ENCODE data around the gene ZFYVE16.
A peak's percentile ranks its signal among the peaks of the same experiment; 100 is the strongest.

The ZFYVE16 gene

DNA sequence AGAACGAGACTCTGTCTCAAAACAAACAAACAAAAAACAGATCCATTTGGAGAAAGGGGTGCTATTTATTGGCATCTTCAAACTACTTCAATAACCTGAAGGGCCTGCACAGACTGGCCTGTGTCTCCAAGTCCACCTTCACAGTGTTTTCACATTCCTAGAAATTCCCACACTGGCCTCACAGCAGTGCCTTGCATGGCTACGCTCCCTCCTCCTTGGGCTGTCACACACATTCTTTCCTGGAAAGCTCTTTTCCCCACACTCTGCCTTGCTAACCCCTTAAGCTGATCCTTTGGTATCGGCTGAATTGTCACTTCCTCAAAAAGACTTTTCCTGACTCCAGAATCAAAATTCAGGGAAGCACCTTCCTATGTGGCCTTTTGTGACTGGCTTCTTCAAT, 99.8 kb downstream of the ZFYVE16 start:
- TF ChIP-seq, protein P1, sequence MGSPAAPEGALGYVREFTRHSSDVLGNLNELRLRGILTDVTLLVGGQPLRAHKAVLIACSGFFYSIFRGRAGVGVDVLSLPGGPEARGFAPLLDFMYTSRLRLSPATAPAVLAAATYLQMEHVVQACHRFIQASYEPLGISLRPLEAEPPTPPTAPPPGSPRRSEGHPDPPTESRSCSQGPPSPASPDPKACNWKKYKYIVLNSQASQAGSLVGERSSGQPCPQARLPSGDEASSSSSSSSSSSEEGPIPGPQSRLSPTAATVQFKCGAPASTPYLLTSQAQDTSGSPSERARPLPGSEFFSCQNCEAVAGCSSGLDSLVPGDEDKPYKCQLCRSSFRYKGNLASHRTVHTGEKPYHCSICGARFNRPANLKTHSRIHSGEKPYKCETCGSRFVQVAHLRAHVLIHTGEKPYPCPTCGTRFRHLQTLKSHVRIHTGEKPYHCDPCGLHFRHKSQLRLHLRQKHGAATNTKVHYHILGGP (tag by site-specific recombination; IDR thresholded peaks at IDR 0.05): 0 out of 2 replicates have a peak, but pooled peaks have one; percentile 32
- TF ChIP-seq, protein P2, sequence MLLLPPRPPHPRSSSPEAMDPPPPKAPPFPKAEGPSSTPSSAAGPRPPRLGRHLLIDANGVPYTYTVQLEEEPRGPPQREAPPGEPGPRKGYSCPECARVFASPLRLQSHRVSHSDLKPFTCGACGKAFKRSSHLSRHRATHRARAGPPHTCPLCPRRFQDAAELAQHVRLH (tag by site-specific recombination; IDR thresholded peaks at IDR 0.05): no peak
- no peak for TF ChIP-seq ZNF521 (tag by site-specific recombination; IDR thresholded peaks at IDR 0.05)
- no peak for TF ChIP-seq ZNF596 (tag by site-specific recombination; IDR thresholded peaks at IDR 0.05)
- Histone ChIP-seq H3K27ac (ENCODE audit: extremely low read depth, low read depth, low read length) (no peak overlapping the region), H3K4me3 (ENCODE audit: low read depth, low read length) (no peak overlapping the region), H3K9me3 (ENCODE audit: control insufficient read depth, insufficient read depth, low read depth, low read length) (no peaks in the 10 kb centered on the region), H3K36me3 (ENCODE audit: control insufficient read depth in 2 of 2, insufficient read depth in 1 of 2, low read length in 2 of 2) (no peaks in the 10 kb centered on the region), H3K4me1 (ENCODE audit: control insufficient read depth, insufficient read depth, low read length) (no peaks in the 10 kb centered on the region)
- ChIA-PET POLR2A (no interaction called here), CTCF (interaction anchor here (0.6 to 1.4 kb wide), 2 partner anchors 18 to 26 kb away, joined by 3 to 4 read pairs; no protein-coding TSS in a partner anchor)

DNA sequence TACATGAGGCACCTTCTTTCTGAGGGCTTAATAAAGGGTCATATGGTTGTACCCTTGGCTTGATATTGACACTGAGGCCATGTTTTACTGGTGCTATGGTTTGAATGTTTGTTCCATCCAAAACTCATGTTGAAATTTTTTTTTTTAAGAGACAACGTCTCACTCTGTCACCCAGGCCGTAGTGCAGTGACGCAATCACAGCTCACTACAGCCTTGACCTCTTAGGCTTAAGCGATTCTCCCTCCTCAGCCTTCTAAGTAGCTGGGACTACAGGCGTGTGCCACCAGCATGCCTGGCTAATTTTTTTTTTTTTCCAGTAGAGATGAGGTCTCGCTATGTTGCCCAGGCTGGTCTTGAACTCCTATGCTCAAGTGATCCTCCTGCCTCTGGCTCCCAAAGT, 101.0 kb downstream of the ZFYVE16 start:
- no peak overlapping the region for H3K4me3 ChIP-seq (ENCODE audit: low read depth, low read length)
- no peaks in the 10 kb centered on the region for H3K4me1 ChIP-seq (ENCODE audit: control insufficient read depth, insufficient read depth, low read length)
- no peak overlapping the region for H3K27ac ChIP-seq (ENCODE audit: extremely low read depth, low read depth, low read length)
- CTCF ChIA-PET: no interaction called here
- no peaks in the 10 kb centered on the region for H3K36me3 ChIP-seq (ENCODE audit: control insufficient read depth in 2 of 2, insufficient read depth in 1 of 2, low read length in 2 of 2)
- POLR2A ChIA-PET: no interaction called here
- H3K9me3 ChIP-seq (ENCODE audit: control insufficient read depth, insufficient read depth, low read depth, low read length): no peaks in the 10 kb centered on the region
- no peak for TF ChIP-seq ZNF404 (tag by site-specific recombination; IDR thresholded peaks at IDR 0.05)
- TF ChIP-seq, protein P3, sequence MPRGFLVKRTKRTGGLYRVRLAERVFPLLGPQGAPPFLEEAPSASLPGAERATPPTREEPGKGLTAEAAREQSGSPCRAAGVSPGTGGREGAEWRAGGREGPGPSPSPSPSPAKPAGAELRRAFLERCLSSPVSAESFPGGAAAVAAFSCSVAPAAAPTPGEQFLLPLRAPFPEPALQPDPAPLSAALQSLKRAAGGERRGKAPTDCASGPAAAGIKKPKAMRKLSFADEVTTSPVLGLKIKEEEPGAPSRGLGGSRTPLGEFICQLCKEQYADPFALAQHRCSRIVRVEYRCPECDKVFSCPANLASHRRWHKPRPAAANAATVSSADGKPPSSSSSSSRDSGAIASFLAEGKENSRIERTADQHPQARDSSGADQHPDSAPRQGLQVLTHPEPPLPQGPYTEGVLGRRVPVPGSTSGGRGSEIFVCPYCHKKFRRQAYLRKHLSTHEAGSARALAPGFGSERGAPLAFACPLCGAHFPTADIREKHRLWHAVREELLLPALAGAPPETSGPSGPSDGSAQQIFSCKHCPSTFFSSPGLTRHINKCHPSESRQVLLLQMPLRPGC (tag by site-specific recombination; IDR thresholded peaks at IDR 0.05): no peak
- TF ChIP-seq ZBTB8A (tag by site-specific recombination; IDR thresholded peaks at IDR 0.05): no peak
- no peak for TF ChIP-seq ZNF473 (tag by site-specific recombination; IDR thresholded peaks at IDR 0.05)
- TF ChIP-seq, protein P4, sequence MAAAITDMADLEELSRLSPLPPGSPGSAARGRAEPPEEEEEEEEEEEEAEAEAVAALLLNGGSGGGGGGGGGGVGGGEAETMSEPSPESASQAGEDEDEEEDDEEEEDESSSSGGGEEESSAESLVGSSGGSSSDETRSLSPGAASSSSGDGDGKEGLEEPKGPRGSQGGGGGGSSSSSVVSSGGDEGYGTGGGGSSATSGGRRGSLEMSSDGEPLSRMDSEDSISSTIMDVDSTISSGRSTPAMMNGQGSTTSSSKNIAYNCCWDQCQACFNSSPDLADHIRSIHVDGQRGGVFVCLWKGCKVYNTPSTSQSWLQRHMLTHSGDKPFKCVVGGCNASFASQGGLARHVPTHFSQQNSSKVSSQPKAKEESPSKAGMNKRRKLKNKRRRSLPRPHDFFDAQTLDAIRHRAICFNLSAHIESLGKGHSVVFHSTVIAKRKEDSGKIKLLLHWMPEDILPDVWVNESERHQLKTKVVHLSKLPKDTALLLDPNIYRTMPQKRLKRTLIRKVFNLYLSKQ (tag by site-specific recombination; IDR thresholded peaks at IDR 0.05; ENCODE audit: borderline replicate concordance): no peak
- no peak for TF ChIP-seq ZNF837 (tag by site-specific recombination; IDR thresholded peaks at IDR 0.05)
- TF ChIP-seq ZNF776 (tag by site-specific recombination; IDR thresholded peaks at IDR 0.05; ENCODE audit: borderline replicate concordance): no peak
- TF ChIP-seq GLIS1 (tag by site-specific recombination; IDR thresholded peaks at IDR 0.05): no peak
- no peak for TF ChIP-seq ZNF354C (tag by site-specific recombination; IDR thresholded peaks at IDR 0.05; ENCODE audit: borderline replicate concordance, low read depth)
- TF ChIP-seq ZBTB17 (tag by site-specific recombination; IDR thresholded peaks at IDR 0.05): no peak
- no peak for TF ChIP-seq ZNF561 (tag by site-specific recombination; IDR thresholded peaks at IDR 0.05; ENCODE audit: borderline replicate concordance)
- TF ChIP-seq ZNF175 (tag by site-specific recombination; IDR thresholded peaks at IDR 0.05): no peak
- no peak for TF ChIP-seq ZNF292 (tag by site-specific recombination; IDR thresholded peaks at IDR 0.05; ENCODE audit: borderline replicate concordance, low read depth)
- TF ChIP-seq, protein P5, sequence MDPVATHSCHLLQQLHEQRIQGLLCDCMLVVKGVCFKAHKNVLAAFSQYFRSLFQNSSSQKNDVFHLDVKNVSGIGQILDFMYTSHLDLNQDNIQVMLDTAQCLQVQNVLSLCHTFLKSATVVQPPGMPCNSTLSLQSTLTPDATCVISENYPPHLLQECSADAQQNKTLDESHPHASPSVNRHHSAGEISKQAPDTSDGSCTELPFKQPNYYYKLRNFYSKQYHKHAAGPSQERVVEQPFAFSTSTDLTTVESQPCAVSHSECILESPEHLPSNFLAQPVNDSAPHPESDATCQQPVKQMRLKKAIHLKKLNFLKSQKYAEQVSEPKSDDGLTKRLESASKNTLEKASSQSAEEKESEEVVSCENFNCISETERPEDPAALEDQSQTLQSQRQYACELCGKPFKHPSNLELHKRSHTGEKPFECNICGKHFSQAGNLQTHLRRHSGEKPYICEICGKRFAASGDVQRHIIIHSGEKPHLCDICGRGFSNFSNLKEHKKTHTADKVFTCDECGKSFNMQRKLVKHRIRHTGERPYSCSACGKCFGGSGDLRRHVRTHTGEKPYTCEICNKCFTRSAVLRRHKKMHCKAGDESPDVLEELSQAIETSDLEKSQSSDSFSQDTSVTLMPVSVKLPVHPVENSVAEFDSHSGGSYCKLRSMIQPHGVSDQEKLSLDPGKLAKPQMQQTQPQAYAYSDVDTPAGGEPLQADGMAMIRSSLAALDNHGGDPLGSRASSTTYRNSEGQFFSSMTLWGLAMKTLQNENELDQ (tag by site-specific recombination; IDR thresholded peaks at IDR 0.05; ENCODE audit: low read depth): no peak
- TF ChIP-seq, protein P6, sequence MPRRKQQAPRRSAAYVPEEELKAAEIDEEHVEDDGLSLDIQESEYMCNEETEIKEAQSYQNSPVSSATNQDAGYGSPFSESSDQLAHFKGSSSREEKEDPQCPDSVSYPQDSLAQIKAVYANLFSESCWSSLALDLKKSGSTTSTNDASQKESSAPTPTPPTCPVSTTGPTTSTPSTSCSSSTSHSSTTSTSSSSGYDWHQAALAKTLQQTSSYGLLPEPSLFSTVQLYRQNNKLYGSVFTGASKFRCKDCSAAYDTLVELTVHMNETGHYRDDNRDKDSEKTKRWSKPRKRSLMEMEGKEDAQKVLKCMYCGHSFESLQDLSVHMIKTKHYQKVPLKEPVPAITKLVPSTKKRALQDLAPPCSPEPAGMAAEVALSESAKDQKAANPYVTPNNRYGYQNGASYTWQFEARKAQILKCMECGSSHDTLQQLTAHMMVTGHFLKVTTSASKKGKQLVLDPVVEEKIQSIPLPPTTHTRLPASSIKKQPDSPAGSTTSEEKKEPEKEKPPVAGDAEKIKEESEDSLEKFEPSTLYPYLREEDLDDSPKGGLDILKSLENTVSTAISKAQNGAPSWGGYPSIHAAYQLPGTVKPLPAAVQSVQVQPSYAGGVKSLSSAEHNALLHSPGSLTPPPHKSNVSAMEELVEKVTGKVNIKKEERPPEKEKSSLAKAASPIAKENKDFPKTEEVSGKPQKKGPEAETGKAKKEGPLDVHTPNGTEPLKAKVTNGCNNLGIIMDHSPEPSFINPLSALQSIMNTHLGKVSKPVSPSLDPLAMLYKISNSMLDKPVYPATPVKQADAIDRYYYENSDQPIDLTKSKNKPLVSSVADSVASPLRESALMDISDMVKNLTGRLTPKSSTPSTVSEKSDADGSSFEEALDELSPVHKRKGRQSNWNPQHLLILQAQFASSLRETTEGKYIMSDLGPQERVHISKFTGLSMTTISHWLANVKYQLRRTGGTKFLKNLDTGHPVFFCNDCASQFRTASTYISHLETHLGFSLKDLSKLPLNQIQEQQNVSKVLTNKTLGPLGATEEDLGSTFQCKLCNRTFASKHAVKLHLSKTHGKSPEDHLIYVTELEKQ (tag by site-specific recombination; IDR thresholded peaks at IDR 0.05; ENCODE audit: borderline replicate concordance): no peak
- TF ChIP-seq ZNF549 (tag by site-specific recombination; IDR thresholded peaks at IDR 0.05): no peak
- TF ChIP-seq ZNF529 (tag by site-specific recombination; IDR thresholded peaks at IDR 0.05; ENCODE audit: insufficient replicate concordance): no peak

Data from HEK293 (cell line).